ENCODE results near the gene GH1. TPM values are rescaled to one million over a fixed set of nuclear protein-coding genes. Genes with fewer than 3 reads are reported as not detected.

Gene GH1
- total RNA-seq, 1 experiment from 2014 or later, result not detected

- no peaks in the 10 kb centered on the region for H3K27me3 ChIP-seq (ENCODE audit: control insufficient read depth, insufficient read depth, low read length)
- intact Hi-C loops (cut with micrococcal nuclease; ENCODE audit: unreplicated experiment) (no loop called here), in situ Hi-C loops (cut with HindIII; ENCODE audit: low pct_unique_long_range_greater_than_20kb, low sequenced_read_pairs) (no loop called here)
- ChIA-PET POLR2A (no interaction called here), CTCF (no interaction called here)
- no peaks in the 10 kb centered on the region for H3K9me3 ChIP-seq (ENCODE audit: control insufficient read depth, insufficient read depth, low read depth, low read length)
- no TSS peak for BruUV-seq (replicated peaks)
- TF ChIP-seq, protein P1, sequence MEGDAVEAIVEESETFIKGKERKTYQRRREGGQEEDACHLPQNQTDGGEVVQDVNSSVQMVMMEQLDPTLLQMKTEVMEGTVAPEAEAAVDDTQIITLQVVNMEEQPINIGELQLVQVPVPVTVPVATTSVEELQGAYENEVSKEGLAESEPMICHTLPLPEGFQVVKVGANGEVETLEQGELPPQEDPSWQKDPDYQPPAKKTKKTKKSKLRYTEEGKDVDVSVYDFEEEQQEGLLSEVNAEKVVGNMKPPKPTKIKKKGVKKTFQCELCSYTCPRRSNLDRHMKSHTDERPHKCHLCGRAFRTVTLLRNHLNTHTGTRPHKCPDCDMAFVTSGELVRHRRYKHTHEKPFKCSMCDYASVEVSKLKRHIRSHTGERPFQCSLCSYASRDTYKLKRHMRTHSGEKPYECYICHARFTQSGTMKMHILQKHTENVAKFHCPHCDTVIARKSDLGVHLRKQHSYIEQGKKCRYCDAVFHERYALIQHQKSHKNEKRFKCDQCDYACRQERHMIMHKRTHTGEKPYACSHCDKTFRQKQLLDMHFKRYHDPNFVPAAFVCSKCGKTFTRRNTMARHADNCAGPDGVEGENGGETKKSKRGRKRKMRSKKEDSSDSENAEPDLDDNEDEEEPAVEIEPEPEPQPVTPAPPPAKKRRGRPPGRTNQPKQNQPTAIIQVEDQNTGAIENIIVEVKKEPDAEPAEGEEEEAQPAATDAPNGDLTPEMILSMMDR (IDR thresholded peaks at IDR 0.05), result no peak
- TF ChIP-seq SIN3A (IDR thresholded peaks at IDR 0.05; ENCODE audit: borderline replicate concordance, insufficient read depth, low read depth, low read length) (no peak), TCF7L2 (IDR thresholded peaks at IDR 0.05; ENCODE audit: low read depth, low read length) (no peak), POLR2AphosphoS5 (IDR thresholded peaks at IDR 0.05; ENCODE audit: low read depth, low read length) (no peak)
- TF ChIP-seq, protein P2, sequence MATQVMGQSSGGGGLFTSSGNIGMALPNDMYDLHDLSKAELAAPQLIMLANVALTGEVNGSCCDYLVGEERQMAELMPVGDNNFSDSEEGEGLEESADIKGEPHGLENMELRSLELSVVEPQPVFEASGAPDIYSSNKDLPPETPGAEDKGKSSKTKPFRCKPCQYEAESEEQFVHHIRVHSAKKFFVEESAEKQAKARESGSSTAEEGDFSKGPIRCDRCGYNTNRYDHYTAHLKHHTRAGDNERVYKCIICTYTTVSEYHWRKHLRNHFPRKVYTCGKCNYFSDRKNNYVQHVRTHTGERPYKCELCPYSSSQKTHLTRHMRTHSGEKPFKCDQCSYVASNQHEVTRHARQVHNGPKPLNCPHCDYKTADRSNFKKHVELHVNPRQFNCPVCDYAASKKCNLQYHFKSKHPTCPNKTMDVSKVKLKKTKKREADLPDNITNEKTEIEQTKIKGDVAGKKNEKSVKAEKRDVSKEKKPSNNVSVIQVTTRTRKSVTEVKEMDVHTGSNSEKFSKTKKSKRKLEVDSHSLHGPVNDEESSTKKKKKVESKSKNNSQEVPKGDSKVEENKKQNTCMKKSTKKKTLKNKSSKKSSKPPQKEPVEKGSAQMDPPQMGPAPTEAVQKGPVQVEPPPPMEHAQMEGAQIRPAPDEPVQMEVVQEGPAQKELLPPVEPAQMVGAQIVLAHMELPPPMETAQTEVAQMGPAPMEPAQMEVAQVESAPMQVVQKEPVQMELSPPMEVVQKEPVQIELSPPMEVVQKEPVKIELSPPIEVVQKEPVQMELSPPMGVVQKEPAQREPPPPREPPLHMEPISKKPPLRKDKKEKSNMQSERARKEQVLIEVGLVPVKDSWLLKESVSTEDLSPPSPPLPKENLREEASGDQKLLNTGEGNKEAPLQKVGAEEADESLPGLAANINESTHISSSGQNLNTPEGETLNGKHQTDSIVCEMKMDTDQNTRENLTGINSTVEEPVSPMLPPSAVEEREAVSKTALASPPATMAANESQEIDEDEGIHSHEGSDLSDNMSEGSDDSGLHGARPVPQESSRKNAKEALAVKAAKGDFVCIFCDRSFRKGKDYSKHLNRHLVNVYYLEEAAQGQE (IDR thresholded peaks at IDR 0.05; ENCODE audit: insufficient read depth in 1 of 2, low read depth in 2 of 2, low read length in 1 of 2), result no peak
- DNase-seq (ENCODE audit: low read depth, low spot score), result no peak
- no peaks in the 10 kb centered on the region for H3K4me1 ChIP-seq (ENCODE audit: control insufficient read depth, insufficient read depth, low read length)
- no peak overlapping the region for H3K4me3 ChIP-seq (ENCODE audit: low read depth in 2 of 2, low read length in 2 of 2)
- no peak for ATAC-seq
- H3K36me3 ChIP-seq (ENCODE audit: control insufficient read depth, insufficient read depth, low read length), result no peaks in the 10 kb centered on the region
- no peak overlapping the region for H3K27ac ChIP-seq (ENCODE audit: low read length)
These were observed 18.7 kb upstream of the GH1 start for GRCh38 chr17:63937319-63937718.

- CTCF ChIA-PET, result interaction anchor here (1.0 kb wide), 1 partner anchor 17 kb away, joined by 3 read pairs; no protein-coding TSS in a partner anchor
- H3K27ac ChIP-seq (ENCODE audit: low read length), result no peak overlapping the region
- no TSS peak for BruUV-seq (replicated peaks)
- H3K4me1 ChIP-seq (ENCODE audit: control insufficient read depth, insufficient read depth, low read length), result no peaks in the 10 kb centered on the region
- no peaks in the 10 kb centered on the region for H3K27me3 ChIP-seq (ENCODE audit: control insufficient read depth, insufficient read depth, low read length)
- no peaks in the 10 kb centered on the region for H3K9me3 ChIP-seq (ENCODE audit: control insufficient read depth, insufficient read depth, low read depth, low read length)
- in situ Hi-C loops (cut with HindIII; ENCODE audit: low pct_unique_long_range_greater_than_20kb, low sequenced_read_pairs) (no loop called here), intact Hi-C loops (cut with micrococcal nuclease; ENCODE audit: unreplicated experiment) (no loop called here)
- no peaks in the 10 kb centered on the region for H3K36me3 ChIP-seq (ENCODE audit: control insufficient read depth, insufficient read depth, low read length)
- TF ChIP-seq, protein P2 (IDR thresholded peaks at IDR 0.05; ENCODE audit: insufficient read depth in 1 of 2, low read depth in 2 of 2, low read length in 1 of 2), result no peak
- no peak for TF ChIP-seq POLR2AphosphoS5 (IDR thresholded peaks at IDR 0.05; ENCODE audit: low read depth, low read length)
- no peak for TF ChIP-seq SIN3A (IDR thresholded peaks at IDR 0.05; ENCODE audit: borderline replicate concordance, insufficient read depth, low read depth, low read length)
- TF ChIP-seq, protein P1 (IDR thresholded peaks at IDR 0.05), result no peak
- TF ChIP-seq TCF7L2 (IDR thresholded peaks at IDR 0.05; ENCODE audit: low read depth, low read length), result no peak
- no peak overlapping the region for H3K4me3 ChIP-seq (ENCODE audit: low read depth in 2 of 2, low read length in 2 of 2)
- no peak for DNase-seq (ENCODE audit: low read depth, low spot score)
- POLR2A ChIA-PET, result no interaction called here
- ATAC-seq, result no peak
These were observed 15.8 kb upstream of the GH1 start for GRCh38 chr17:63934183-63935112.

Data from Panc1 (cell line).